Measurements from ENCODE around the gene RNF208. TPM values are rescaled to one million over a fixed set of nuclear protein-coding genes. Genes with fewer than 3 reads are reported as not detected.
"Not testable (repeated sequence)": the region's sequence is repeated elsewhere in the genome, so short reads cannot be mapped to it uniquely, and the experiment has no call there.

Gene RNF208
- total RNA-seq, 1 donor from 2014 or later, result 9.5 TPM

- Mint-ChIP-seq H3K4me1 (ENCODE audit: low read depth) (no peaks in the 10 kb centered on the region), H3K27me3 (ENCODE audit: low read depth) (no peaks in the 10 kb centered on the region), H3K36me3 (ENCODE audit: low read depth) (peaks cover 42% of the 10 kb centered on the region), H3K27ac (no peak overlapping the region), H3K4me3 (ENCODE audit: low read depth) (no peak overlapping the region), H3K9me3 (no peaks in the 10 kb centered on the region)
- intact Hi-C loops (cut with micrococcal nuclease), result no loop called here
- no peak for DNase-seq (ENCODE audit: low spot score)
Observed at GRCh38 chr9:137262909-137263285, 40.9 kb upstream of the RNF208 start.

DNA sequence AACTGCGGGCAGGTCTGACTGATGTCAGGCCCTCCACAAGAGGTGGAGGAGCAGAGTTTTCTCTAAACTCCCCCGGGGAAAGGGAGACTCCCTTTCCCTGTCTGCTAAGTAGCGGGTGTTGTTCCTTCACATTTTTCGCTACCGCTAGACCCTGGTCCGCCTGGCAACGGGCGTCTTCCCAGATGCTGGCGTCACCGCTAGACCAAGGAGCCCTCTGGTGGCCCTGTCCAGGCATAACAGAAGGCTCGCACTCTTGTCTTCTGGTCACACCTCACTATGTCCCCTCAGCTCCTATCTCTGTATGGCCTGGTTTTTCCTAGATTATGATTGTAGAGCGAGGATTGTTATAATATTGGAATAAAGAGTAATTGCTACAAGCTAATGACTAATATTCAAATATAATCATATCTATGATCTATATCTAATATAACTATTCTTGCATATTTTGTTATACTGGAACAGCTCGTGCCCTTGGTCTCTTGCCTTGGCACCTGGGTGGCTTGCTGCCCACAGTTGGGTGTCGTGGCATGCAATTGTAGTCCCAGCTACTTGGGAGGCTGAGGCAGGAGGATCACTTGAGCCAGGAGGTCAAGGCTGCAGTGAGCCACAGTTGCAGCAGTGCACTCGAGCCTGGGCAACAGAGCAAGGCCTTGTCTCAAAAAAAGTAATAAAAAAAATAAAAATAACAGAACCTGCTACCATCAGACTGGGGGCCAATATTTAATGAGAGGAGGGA, 40.3 kb upstream of the RNF208 start:
- H3K9me3 Mint-ChIP-seq; H3K27ac Mint-ChIP-seq; DNase-seq (ENCODE audit: low spot score); H3K4me3 Mint-ChIP-seq (ENCODE audit: low read depth); H3K27me3 Mint-ChIP-seq (ENCODE audit: low read depth); intact Hi-C loops (cut with micrococcal nuclease); H3K4me1 Mint-ChIP-seq (ENCODE audit: low read depth): not testable (repeated sequence)
- H3K36me3 Mint-ChIP-seq (ENCODE audit: low read depth), result peaks cover 36% of the 10 kb centered on the region

DNA sequence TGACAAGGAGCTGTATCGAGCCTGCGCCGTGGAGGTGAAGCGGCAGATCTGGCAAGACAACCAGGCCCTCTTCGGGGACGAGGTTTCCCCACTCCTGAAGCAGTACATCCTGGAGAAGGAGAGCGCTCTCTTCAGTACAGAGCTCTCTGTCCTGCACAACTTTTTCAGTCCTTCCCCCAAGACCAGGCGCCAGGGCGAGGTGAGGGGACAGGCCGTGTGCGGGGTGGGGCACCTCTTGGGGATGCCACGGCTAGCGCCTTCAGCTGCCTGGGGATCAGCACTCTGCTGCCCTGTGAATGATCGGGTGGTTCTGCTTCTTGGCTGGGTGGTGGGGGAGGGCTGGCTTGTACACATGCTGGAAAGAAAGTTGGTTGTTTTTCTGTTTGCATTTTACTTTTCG, 34.8 kb upstream of the RNF208 start:
- Mint-ChIP-seq H3K4me3 (ENCODE audit: low read depth) (peak overlapping the region; percentile 85), H3K4me1 (ENCODE audit: low read depth) (peaks cover 13% of the 10 kb centered on the region), H3K9me3 (no peaks in the 10 kb centered on the region), H3K27ac (no peak overlapping the region), H3K36me3 (ENCODE audit: low read depth) (peaks cover 29% of the 10 kb centered on the region), H3K27me3 (ENCODE audit: low read depth) (no peaks in the 10 kb centered on the region)
- intact Hi-C loops (cut with micrococcal nuclease), result no loop called here
- no peak for DNase-seq (ENCODE audit: low spot score)

DNA sequence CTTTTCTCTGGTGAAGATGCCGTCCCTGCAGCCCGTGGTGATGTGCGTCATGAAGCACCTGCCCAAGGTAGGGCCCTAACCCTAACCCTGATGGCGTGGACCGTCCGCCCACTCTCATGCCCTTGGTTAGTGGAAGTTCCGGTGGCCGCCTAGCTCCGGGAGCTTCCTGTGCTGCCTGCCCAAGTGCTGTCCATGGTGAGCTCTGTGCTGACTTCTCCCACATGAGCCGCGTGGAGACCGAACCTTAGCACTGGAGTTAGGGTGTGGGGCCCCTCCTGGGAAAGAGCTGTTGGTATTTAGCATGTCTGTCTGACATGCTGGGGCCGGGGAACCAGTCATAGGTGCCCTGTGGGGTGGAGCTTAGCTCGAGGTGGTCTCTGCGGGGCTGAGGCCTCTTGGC, 34.3 kb upstream of the RNF208 start:
- peak overlapping the region; percentile 85 for H3K4me3 Mint-ChIP-seq (ENCODE audit: low read depth)
- H3K4me1 Mint-ChIP-seq (ENCODE audit: low read depth), result peaks cover 13% of the 10 kb centered on the region
- no peaks in the 10 kb centered on the region for H3K27me3 Mint-ChIP-seq (ENCODE audit: low read depth)
- DNase-seq (ENCODE audit: low spot score), result no peak
- H3K9me3 Mint-ChIP-seq, result no peaks in the 10 kb centered on the region
- intact Hi-C loops (cut with micrococcal nuclease), result no loop called here
- H3K27ac Mint-ChIP-seq, result no peak overlapping the region
- peaks cover 25% of the 10 kb centered on the region for H3K36me3 Mint-ChIP-seq (ENCODE audit: low read depth)

- Mint-ChIP-seq H3K27me3 (ENCODE audit: low read depth) (no peaks in the 10 kb centered on the region), H3K4me1 (ENCODE audit: low read depth) (peaks cover 13% of the 10 kb centered on the region), H3K9me3 (no peaks in the 10 kb centered on the region), H3K4me3 (ENCODE audit: low read depth) (peak overlapping the region; percentile 85), H3K27ac (peak overlapping the region; percentile 70), H3K36me3 (ENCODE audit: low read depth) (peaks cover 24% of the 10 kb centered on the region)
- DNase-seq (ENCODE audit: low spot score), result no peak
- intact Hi-C loops (cut with micrococcal nuclease), result loop anchor here (1.0 kb wide), 1 partner anchor 14 kb away; the partner anchor contains the start of gene TUBB4B
Observed at GRCh38 chr9:137255448-137256114, 33.5 kb upstream of the RNF208 start.

- Mint-ChIP-seq H3K36me3 (ENCODE audit: low read depth) (peaks cover 24% of the 10 kb centered on the region), H3K4me1 (ENCODE audit: low read depth) (peaks cover 13% of the 10 kb centered on the region), H3K27ac (peak within 1 kb of the TSS; percentile 73), H3K27me3 (ENCODE audit: low read depth) (no peaks in the 10 kb centered on the region), H3K4me3 (ENCODE audit: low read depth) (peak within 1 kb of the TSS; percentile 85), H3K9me3 (no peaks in the 10 kb centered on the region)
- intact Hi-C loops (cut with micrococcal nuclease), result loop anchor here (1.0 kb wide), 1 partner anchor 14 kb away; the partner anchor contains the start of gene TUBB4B
- peak; percentile 95 for DNase-seq (ENCODE audit: low spot score)
Observed at GRCh38 chr9:137254624-137255447, 32.8 kb upstream of the RNF208 start, which contains the start of gene NELFB. Gene NELFB, plus strand, starts transcription at chr9:137255327.

DNA sequence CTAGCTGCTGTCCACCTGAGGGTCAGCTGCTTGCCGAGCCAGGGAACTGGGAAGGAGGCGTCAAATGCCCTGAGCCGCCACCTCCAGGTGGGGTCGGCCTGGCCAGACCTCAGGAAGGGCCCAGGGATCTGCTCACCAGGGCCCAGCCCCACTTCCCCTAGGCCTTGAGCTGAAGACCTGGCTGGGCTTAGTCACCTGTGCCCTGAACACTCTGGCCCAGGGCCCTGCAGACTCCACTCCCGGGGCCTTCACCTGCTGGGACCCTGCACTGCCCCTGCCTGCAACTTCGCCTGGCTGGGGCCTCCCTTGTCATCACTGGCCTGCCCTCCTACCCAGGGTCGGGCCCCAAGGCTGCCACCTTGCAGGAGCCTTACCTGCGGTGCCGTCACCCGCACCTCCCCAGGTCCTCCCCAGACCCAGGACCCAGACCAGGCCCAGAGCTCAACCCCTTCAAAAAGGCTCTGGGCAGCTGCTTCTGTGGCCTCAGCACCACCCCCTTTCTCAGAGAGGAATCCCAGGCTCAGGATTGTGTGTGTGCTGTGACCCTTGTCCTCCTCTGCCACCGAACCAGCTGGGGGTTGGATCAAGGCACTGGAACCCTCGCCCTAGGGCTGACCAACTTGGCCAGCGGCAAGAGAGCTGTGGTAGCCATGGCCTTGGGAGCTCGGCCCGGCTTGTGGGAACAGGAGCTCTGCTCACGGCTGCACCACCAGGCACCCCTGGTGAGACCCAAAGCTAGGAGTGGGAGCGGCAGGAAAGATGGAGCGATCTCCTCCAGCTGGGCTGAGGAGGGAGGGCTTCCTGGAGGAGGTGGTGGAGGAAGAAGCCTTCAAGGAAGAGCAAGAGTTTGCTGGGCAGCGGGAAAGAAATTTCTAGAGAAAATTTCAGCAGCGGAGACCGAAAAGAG, 31.9 kb upstream of the RNF208 start:
- no peaks in the 10 kb centered on the region for H3K9me3 Mint-ChIP-seq
- H3K27ac Mint-ChIP-seq, result peak overlapping the region; percentile 73
- H3K4me3 Mint-ChIP-seq (ENCODE audit: low read depth), result peak overlapping the region; percentile 85
- H3K4me1 Mint-ChIP-seq (ENCODE audit: low read depth), result peaks cover 13% of the 10 kb centered on the region
- H3K27me3 Mint-ChIP-seq (ENCODE audit: low read depth), result no peaks in the 10 kb centered on the region
- peaks cover 19% of the 10 kb centered on the region for H3K36me3 Mint-ChIP-seq (ENCODE audit: low read depth)
- intact Hi-C loops (cut with micrococcal nuclease), result no loop called here
- no peak for DNase-seq (ENCODE audit: low spot score)

DNA sequence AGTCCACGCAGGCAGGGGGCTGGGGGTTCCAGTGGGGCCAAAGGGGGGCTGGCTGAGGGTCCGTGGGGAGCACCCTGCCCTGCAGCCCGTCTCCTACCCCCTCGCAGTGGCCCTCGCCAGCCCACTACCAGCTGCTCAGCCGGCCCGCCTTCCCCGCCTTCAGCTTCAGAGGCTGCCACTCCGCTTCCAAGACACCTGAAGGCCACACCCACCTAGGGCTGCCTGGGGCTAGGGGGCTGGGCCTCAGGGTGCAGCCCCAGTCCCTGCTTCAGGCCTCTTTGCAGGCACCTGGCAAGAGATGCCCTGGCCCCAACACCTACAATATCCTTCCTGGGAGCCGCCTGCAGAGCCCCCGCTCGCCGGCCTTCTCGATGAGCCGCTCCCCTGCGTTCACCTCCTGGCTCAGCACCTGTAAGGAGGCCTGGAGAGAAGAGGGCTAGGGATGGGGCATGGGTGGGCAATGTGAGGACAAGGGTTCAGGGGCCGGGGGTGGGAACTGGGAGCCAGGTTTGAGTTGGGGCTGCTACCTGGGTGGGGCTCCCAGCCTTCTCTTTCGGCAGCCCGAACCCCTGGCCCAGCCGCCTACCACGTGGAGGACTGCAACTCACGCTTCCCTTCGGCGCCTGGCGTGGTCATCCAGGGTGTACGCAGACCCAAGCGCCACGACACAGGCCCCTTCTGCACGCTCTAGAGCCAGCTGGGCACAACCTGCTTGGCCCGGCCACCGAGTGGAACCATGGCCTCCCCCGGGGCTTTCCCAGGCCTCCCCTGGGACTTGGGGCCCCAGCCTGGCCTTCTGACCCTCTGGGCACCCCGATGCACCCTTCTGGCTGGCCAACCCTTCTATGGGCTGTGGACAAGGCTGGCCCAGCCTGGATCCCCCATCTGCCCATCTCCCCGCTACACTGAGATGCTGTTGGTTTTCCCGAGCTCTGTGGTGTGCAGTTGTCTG, 30.8 kb upstream of the RNF208 start:
- Mint-ChIP-seq H3K27me3 (ENCODE audit: low read depth) (no peaks in the 10 kb centered on the region), H3K27ac (no peak overlapping the region), H3K4me3 (ENCODE audit: low read depth) (no peak overlapping the region), H3K9me3 (no peaks in the 10 kb centered on the region), H3K4me1 (ENCODE audit: low read depth) (peaks cover 13% of the 10 kb centered on the region), H3K36me3 (ENCODE audit: low read depth) (peaks cover 14% of the 10 kb centered on the region)
- intact Hi-C loops (cut with micrococcal nuclease), result no loop called here
- no peak for DNase-seq (ENCODE audit: low spot score)

DNA sequence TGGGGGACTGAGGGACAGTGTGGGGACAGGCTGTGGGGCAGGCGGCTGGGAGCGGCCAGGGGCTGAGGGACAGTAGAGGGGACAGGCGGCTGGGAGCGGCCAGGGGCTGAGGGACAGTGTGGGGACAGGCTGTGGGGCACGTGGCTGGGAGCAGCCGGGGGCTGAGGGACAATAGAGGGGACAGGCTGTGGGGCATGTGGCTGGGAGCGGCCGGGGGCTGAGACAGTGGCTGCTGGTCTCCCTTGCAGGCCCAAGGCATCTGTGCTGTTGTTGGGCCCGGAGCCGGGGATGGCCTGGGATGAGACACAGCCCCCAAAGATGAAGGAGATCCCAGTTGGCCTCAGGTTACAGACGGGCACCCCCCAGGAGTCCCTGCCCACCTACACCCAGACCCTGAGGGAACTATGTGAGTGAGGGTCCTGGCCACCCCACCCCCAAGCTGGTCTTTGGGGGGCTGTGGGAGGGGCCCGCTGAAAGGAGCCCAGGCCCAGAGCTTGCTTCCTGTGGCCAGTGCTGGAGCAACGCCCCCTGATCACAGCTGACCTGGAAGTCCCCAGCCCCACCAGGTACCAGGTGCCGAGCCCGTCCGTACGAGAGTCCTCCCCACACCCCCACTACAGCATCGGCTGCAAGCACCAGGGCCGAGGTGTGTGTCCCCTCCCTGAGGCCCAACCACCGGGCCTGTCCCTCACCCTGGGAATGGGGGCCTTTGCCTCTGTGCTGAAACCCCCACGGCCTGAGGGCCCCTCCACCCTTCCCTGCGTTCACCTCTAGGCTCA, 29.6 kb upstream of the RNF208 start:
- Mint-ChIP-seq H3K4me3 (ENCODE audit: low read depth) (no peak overlapping the region), H3K36me3 (ENCODE audit: low read depth) (peaks cover 9% of the 10 kb centered on the region), H3K4me1 (ENCODE audit: low read depth) (peaks cover 11% of the 10 kb centered on the region), H3K9me3 (no peaks in the 10 kb centered on the region), H3K27ac (no peak overlapping the region), H3K27me3 (ENCODE audit: low read depth) (no peaks in the 10 kb centered on the region)
- intact Hi-C loops (cut with micrococcal nuclease), result no loop called here
- DNase-seq (ENCODE audit: low spot score), result no peak

- DNase-seq (ENCODE audit: low spot score), result no peak
- H3K4me1 Mint-ChIP-seq (ENCODE audit: low read depth), result peaks cover 7% of the 10 kb centered on the region
- no peak within 1 kb of the TSS for H3K27ac Mint-ChIP-seq
- no peaks in the 10 kb centered on the region for H3K9me3 Mint-ChIP-seq
- no peaks in the 10 kb centered on the region for H3K27me3 Mint-ChIP-seq (ENCODE audit: low read depth)
- H3K4me3 Mint-ChIP-seq (ENCODE audit: low read depth), result no peak within 1 kb of the TSS
- H3K36me3 Mint-ChIP-seq (ENCODE audit: low read depth), result peaks cover 6% of the 10 kb centered on the region
- intact Hi-C loops (cut with micrococcal nuclease), result no loop called here
Observed at GRCh38 chr9:137251194-137251461, 29.1 kb upstream of the RNF208 start, which contains the start of gene STPG3. Gene STPG3, plus strand, starts transcription at chr9:137251286. Its CDS starts 1 bp downstream, at chr9:137251287.
